Neutrophil (primary cell): ENCODE measurements around the gene TMCC3.
"Not testable (repeated sequence)": the region's sequence is repeated elsewhere in the genome, so short reads cannot be mapped to it uniquely, and the experiment has no call there.

ENCODE experiments used
- H3K27ac ChIP-seq: fragments of 200-600 bp; sonication (generic); 2 replicates; pipeline ENCODE4 v1.5.1; 2016; ENCODE audit warnings: mild to moderate bottlenecking, moderate library complexity
- H3K27me3 ChIP-seq: fragments of 200-600 bp; sonication (generic); 2 replicates; pipeline ENCODE4 v1.6.0; 2016; ENCODE audit warnings: mild to moderate bottlenecking
- H3K36me3 ChIP-seq: fragments of 200-600 bp; sonication (generic); 2 replicates; pipeline ENCODE4 v1.5.1; 2017
- H3K4me1 ChIP-seq, 2 experiments: fragments of 200-600 bp in 1 of 2; sonication (generic) in 1 of 2; 1 replicate in 1 of 2; 2 replicates in 1 of 2; pipeline versions ENCODE4 v1.5.1 to v1.6.1; 2013 to 2016; ENCODE audit warnings: low read depth in 1 of 2, low read length in 1 of 2, mild to moderate bottlenecking in 1 of 2, moderate library complexity in 1 of 2; ENCODE audit not compliant: control insufficient read depth in 1 of 2, insufficient read depth in 1 of 2
- H3K4me3 ChIP-seq, 2 experiments: fragments of 200-600 bp in 1 of 2; sonication (generic) in 1 of 2; 1 replicate in 1 of 2; 2 replicates in 1 of 2; pipeline ENCODE4 v1.5.1; 2013 to 2016; ENCODE audit warnings: low read depth in 1 of 2, low read length in 1 of 2, mild to moderate bottlenecking in 1 of 2, moderate library complexity in 1 of 2
- H3K9me3 ChIP-seq: fragments of 200-600 bp; sonication (generic); 2 replicates; pipeline ENCODE4 v1.5.1; 2016
- CTCF ChIP-seq: fragments of 200-600 bp; sonication (generic); IDR thresholded peaks from 2 replicates; pipeline ENCODE4 v1.5.1; 2016; ENCODE audit warnings: antibody characterized with exemption

The TMCC3 gene

GRCh38 chr12:94650143-94651056 is at the start of gene TMCC3:
TSS of gene TMCC3 (minus strand) at chr12:94650557. CDS start at chr12:94650430, 127 bp downstream.
- no peak for TF ChIP-seq CTCF
- no peaks in the 10 kb centered on the region for H3K9me3 ChIP-seq
- H3K4me3 ChIP-seq: peak within 1 kb of the TSS; percentile 80 to 99
- H3K36me3 ChIP-seq: no peaks in the 10 kb centered on the region
- peaks cover 39 to 51% of the 10 kb centered on the region in 2 experiments for H3K4me1 ChIP-seq
- peak within 1 kb of the TSS; percentile 88 for H3K27ac ChIP-seq
- peaks cover 42% of the 10 kb centered on the region for H3K27me3 ChIP-seq

GRCh38 chr12:94699801-94700200 is 49.4 kb upstream of the TMCC3 start:
- no peak for TF ChIP-seq CTCF
- Histone ChIP-seq H3K4me1 (no peaks in the 10 kb centered on the region), H3K27me3 (no peaks in the 10 kb centered on the region), H3K27ac (no peak overlapping the region), H3K9me3 (no peaks in the 10 kb centered on the region), H3K4me3 (no peak overlapping the region), H3K36me3 (no peaks in the 10 kb centered on the region)

GRCh38 chr12:94698578-94698977 is 48.2 kb upstream of the TMCC3 start:
- H3K36me3 ChIP-seq: no peaks in the 10 kb centered on the region
- TF ChIP-seq CTCF: no peak
- no peak overlapping the region for H3K27ac ChIP-seq
- H3K4me1 ChIP-seq: peaks cover 1 to 4% of the 10 kb centered on the region in 2 experiments
- no peaks in the 10 kb centered on the region for H3K27me3 ChIP-seq
- no peaks in the 10 kb centered on the region for H3K9me3 ChIP-seq
- no peak overlapping the region for H3K4me3 ChIP-seq

- no peak overlapping the region for H3K4me3 ChIP-seq
- no peaks in the 10 kb centered on the region for H3K36me3 ChIP-seq
- H3K9me3 ChIP-seq: no peaks in the 10 kb centered on the region
- no peak overlapping the region for H3K27ac ChIP-seq
- no peak for TF ChIP-seq CTCF
- no peaks in the 10 kb centered on the region for H3K27me3 ChIP-seq
- H3K4me1 ChIP-seq: peaks cover 5 to 9% of the 10 kb centered on the region in 2 experiments
Measured at GRCh38 chr12:94697631-94698030, 47.3 kb upstream of the TMCC3 start.

GRCh38 chr12:94694732-94695131 is 44.4 kb upstream of the TMCC3 start:
- no peak for TF ChIP-seq CTCF
- no peak overlapping the region for H3K27ac ChIP-seq
- H3K9me3 ChIP-seq: no peaks in the 10 kb centered on the region
- H3K4me1 ChIP-seq: peaks cover 5 to 9% of the 10 kb centered on the region in 2 experiments
- no peaks in the 10 kb centered on the region for H3K27me3 ChIP-seq
- H3K4me3 ChIP-seq: no peak overlapping the region
- H3K36me3 ChIP-seq: no peaks in the 10 kb centered on the region

GRCh38 chr12:94692826-94693225 is 42.5 kb upstream of the TMCC3 start:
- H3K36me3 ChIP-seq, H3K27me3 ChIP-seq, H3K9me3 ChIP-seq, H3K4me3 ChIP-seq, H3K27ac ChIP-seq, H3K4me1 ChIP-seq: not testable (repeated sequence)
